ENCODE data around the gene SNX7. TPM values are rescaled to one million over a fixed set of nuclear protein-coding genes. Genes with fewer than 3 reads are reported as not detected.
A peak's percentile ranks its signal among the peaks of the same experiment; 100 is the strongest.

Gene SNX7
- total RNA-seq: 25.1 TPM

GRCh38 chr1:98661544-98662355 is at the start of gene SNX7:
SNX7 (plus strand) TSS chr1:98661721; CDS start chr1:98661732, 11 bp downstream.
- Histone ChIP-seq H3K9me3 (ENCODE audit: control insufficient read depth in 3 of 3, low read length in 3 of 3) (no peaks in the 10 kb centered on the region), H3K4me3 (ENCODE audit: low read length in 3 of 3) (peak within 1 kb of the TSS; percentile 71 to 91 (median 73)), H3K36me3 (ENCODE audit: control insufficient read depth in 3 of 3, insufficient read depth in 3 of 3, low read length in 3 of 3) (no peaks in the 10 kb centered on the region), H3K27ac (ENCODE audit: low read depth, low read length) (peak within 1 kb of the TSS; percentile 62), H3K9ac (ENCODE audit: low read depth in 1 of 3, low read length in 3 of 3) (peak within 1 kb of the TSS; percentile 71 to 75 (median 73)), H3K4me1 (ENCODE audit: control insufficient read depth in 3 of 3, insufficient read depth in 3 of 3, low read length in 3 of 3) (peaks cover 0 to 10% (median 2%) of the 10 kb centered on the region in 3 donors), H3K27me3 (ENCODE audit: control insufficient read depth in 3 of 3, insufficient read depth in 3 of 3, low read length in 3 of 3) (peaks cover 0 to 22% (median 4%) of the 10 kb centered on the region in 3 donors)

GRCh38 chr1:98637316-98637715 is 24.2 kb upstream of the SNX7 start:
- Histone ChIP-seq H3K27ac (ENCODE audit: low read depth, low read length) (no peak overlapping the region), H3K36me3 (ENCODE audit: control insufficient read depth in 3 of 3, insufficient read depth in 3 of 3, low read length in 3 of 3) (no peaks in the 10 kb centered on the region), H3K9me3 (ENCODE audit: control insufficient read depth in 3 of 3, low read length in 3 of 3) (no peaks in the 10 kb centered on the region), H3K4me1 (ENCODE audit: control insufficient read depth in 3 of 3, insufficient read depth in 3 of 3, low read length in 3 of 3) (no peaks in the 10 kb centered on the region), H3K9ac (ENCODE audit: low read depth in 1 of 3, low read length in 3 of 3) (no peak overlapping the region), H3K4me3 (ENCODE audit: low read length in 3 of 3) (no peak overlapping the region), H3K27me3 (ENCODE audit: control insufficient read depth in 3 of 3, insufficient read depth in 3 of 3, low read length in 3 of 3) (no peaks in the 10 kb centered on the region)

GRCh38 chr1:98638185-98638584 is 23.3 kb upstream of the SNX7 start:
- H3K4me1 ChIP-seq (ENCODE audit: control insufficient read depth in 3 of 3, insufficient read depth in 3 of 3, low read length in 3 of 3): no peaks in the 10 kb centered on the region
- no peak overlapping the region for H3K27ac ChIP-seq (ENCODE audit: low read depth, low read length)
- H3K9ac ChIP-seq (ENCODE audit: low read depth in 1 of 3, low read length in 3 of 3): no peak overlapping the region
- peaks cover 0 to 5% (median 4%) of the 10 kb centered on the region in 3 donors for H3K9me3 ChIP-seq (ENCODE audit: control insufficient read depth in 3 of 3, low read length in 3 of 3)
- no peaks in the 10 kb centered on the region for H3K36me3 ChIP-seq (ENCODE audit: control insufficient read depth in 3 of 3, insufficient read depth in 3 of 3, low read length in 3 of 3)
- no peaks in the 10 kb centered on the region for H3K27me3 ChIP-seq (ENCODE audit: control insufficient read depth in 3 of 3, insufficient read depth in 3 of 3, low read length in 3 of 3)
- no peak overlapping the region for H3K4me3 ChIP-seq (ENCODE audit: low read length in 3 of 3)

- no peaks in the 10 kb centered on the region for H3K36me3 ChIP-seq (ENCODE audit: control insufficient read depth in 3 of 3, insufficient read depth in 3 of 3, low read length in 3 of 3)
- no peaks in the 10 kb centered on the region for H3K4me1 ChIP-seq (ENCODE audit: control insufficient read depth in 3 of 3, insufficient read depth in 3 of 3, low read length in 3 of 3)
- H3K9ac ChIP-seq (ENCODE audit: low read depth in 1 of 3, low read length in 3 of 3): no peak overlapping the region
- no peaks in the 10 kb centered on the region for H3K27me3 ChIP-seq (ENCODE audit: control insufficient read depth in 3 of 3, insufficient read depth in 3 of 3, low read length in 3 of 3)
- H3K9me3 ChIP-seq (ENCODE audit: control insufficient read depth in 3 of 3, low read length in 3 of 3): peaks cover 0 to 10% (median 7%) of the 10 kb centered on the region in 3 donors
- H3K4me3 ChIP-seq (ENCODE audit: low read length in 3 of 3): no peak overlapping the region
- H3K27ac ChIP-seq (ENCODE audit: low read depth, low read length): no peak overlapping the region
Observed at GRCh38 chr1:98644510-98644909, 17.0 kb upstream of the SNX7 start.

GRCh38 chr1:98651116-98651632 is 10.3 kb upstream of the SNX7 start:
- no peaks in the 10 kb centered on the region for H3K36me3 ChIP-seq (ENCODE audit: control insufficient read depth in 3 of 3, insufficient read depth in 3 of 3, low read length in 3 of 3)
- H3K9ac ChIP-seq (ENCODE audit: low read depth in 1 of 3, low read length in 3 of 3): no peak overlapping the region
- H3K9me3 ChIP-seq (ENCODE audit: control insufficient read depth in 3 of 3, low read length in 3 of 3): peaks cover 3 to 8% (median 5%) of the 10 kb centered on the region in 3 donors
- no peaks in the 10 kb centered on the region for H3K27me3 ChIP-seq (ENCODE audit: control insufficient read depth in 3 of 3, insufficient read depth in 3 of 3, low read length in 3 of 3)
- H3K4me1 ChIP-seq (ENCODE audit: control insufficient read depth in 3 of 3, insufficient read depth in 3 of 3, low read length in 3 of 3): no peaks in the 10 kb centered on the region
- H3K4me3 ChIP-seq (ENCODE audit: low read length in 3 of 3): no peak overlapping the region
- no peak overlapping the region for H3K27ac ChIP-seq (ENCODE audit: low read depth, low read length)

- H3K4me1 ChIP-seq (ENCODE audit: control insufficient read depth in 3 of 3, insufficient read depth in 3 of 3, low read length in 3 of 3): no peaks in the 10 kb centered on the region
- no peak overlapping the region for H3K9ac ChIP-seq (ENCODE audit: low read depth in 1 of 3, low read length in 3 of 3)
- H3K36me3 ChIP-seq (ENCODE audit: control insufficient read depth in 3 of 3, insufficient read depth in 3 of 3, low read length in 3 of 3): no peaks in the 10 kb centered on the region
- H3K4me3 ChIP-seq (ENCODE audit: low read length in 3 of 3): no peak overlapping the region
- H3K9me3 ChIP-seq (ENCODE audit: control insufficient read depth in 3 of 3, low read length in 3 of 3): peaks cover 0 to 8% (median 0%) of the 10 kb centered on the region in 3 donors
- H3K27me3 ChIP-seq (ENCODE audit: control insufficient read depth in 3 of 3, insufficient read depth in 3 of 3, low read length in 3 of 3): no peaks in the 10 kb centered on the region
- H3K27ac ChIP-seq (ENCODE audit: low read depth, low read length): no peak overlapping the region
Observed at GRCh38 chr1:98653123-98653522, 8.4 kb upstream of the SNX7 start.

GRCh38 chr1:98659879-98660278 is 1.6 kb upstream of the SNX7 start:
- Histone ChIP-seq H3K4me3 (ENCODE audit: low read length in 3 of 3) (no peak overlapping the region), H3K9ac (ENCODE audit: low read depth in 1 of 3, low read length in 3 of 3) (no peak overlapping the region), H3K9me3 (ENCODE audit: control insufficient read depth in 3 of 3, low read length in 3 of 3) (no peaks in the 10 kb centered on the region), H3K27ac (ENCODE audit: low read depth, low read length) (no peak overlapping the region), H3K36me3 (ENCODE audit: control insufficient read depth in 3 of 3, insufficient read depth in 3 of 3, low read length in 3 of 3) (no peaks in the 10 kb centered on the region), H3K4me1 (ENCODE audit: control insufficient read depth in 3 of 3, insufficient read depth in 3 of 3, low read length in 3 of 3) (peaks cover 0 to 10% (median 2%) of the 10 kb centered on the region in 3 donors), H3K27me3 (ENCODE audit: control insufficient read depth in 3 of 3, insufficient read depth in 3 of 3, low read length in 3 of 3) (peaks cover 0 to 22% (median 4%) of the 10 kb centered on the region in 3 donors)

- H3K9me3 ChIP-seq (ENCODE audit: control insufficient read depth in 3 of 3, low read length in 3 of 3): no peaks in the 10 kb centered on the region
- H3K36me3 ChIP-seq (ENCODE audit: control insufficient read depth in 3 of 3, insufficient read depth in 3 of 3, low read length in 3 of 3): no peaks in the 10 kb centered on the region
- H3K4me3 ChIP-seq (ENCODE audit: low read length in 3 of 3): peak overlapping the region; percentile 68 to 76 (median 71)
- H3K27ac ChIP-seq (ENCODE audit: low read depth, low read length): peak overlapping the region; percentile 62
- H3K27me3 ChIP-seq (ENCODE audit: control insufficient read depth in 3 of 3, insufficient read depth in 3 of 3, low read length in 3 of 3): peaks cover 0 to 22% (median 4%) of the 10 kb centered on the region in 3 donors
- peak overlapping the region; percentile 25 to 73 (median 69) for H3K9ac ChIP-seq (ENCODE audit: low read depth in 1 of 3, low read length in 3 of 3)
- peaks cover 0 to 10% (median 2%) of the 10 kb centered on the region in 3 donors for H3K4me1 ChIP-seq (ENCODE audit: control insufficient read depth in 3 of 3, insufficient read depth in 3 of 3, low read length in 3 of 3)
Observed at GRCh38 chr1:98660940-98661543, 479 bp upstream of the SNX7 start.

GRCh38 chr1:98662356-98662670 is 792 bp downstream of the SNX7 start:
- Histone ChIP-seq H3K27me3 (ENCODE audit: control insufficient read depth in 3 of 3, insufficient read depth in 3 of 3, low read length in 3 of 3) (peaks cover 0 to 22% (median 4%) of the 10 kb centered on the region in 3 donors), H3K36me3 (ENCODE audit: control insufficient read depth in 3 of 3, insufficient read depth in 3 of 3, low read length in 3 of 3) (no peaks in the 10 kb centered on the region), H3K4me3 (ENCODE audit: low read length in 3 of 3) (peak overlapping the region; percentile 71 to 91 (median 73)), H3K4me1 (ENCODE audit: control insufficient read depth in 3 of 3, insufficient read depth in 3 of 3, low read length in 3 of 3) (peaks cover 0 to 10% (median 2%) of the 10 kb centered on the region in 3 donors), H3K9me3 (ENCODE audit: control insufficient read depth in 3 of 3, low read length in 3 of 3) (no peaks in the 10 kb centered on the region), H3K27ac (ENCODE audit: low read depth, low read length) (peak overlapping the region; percentile 62), H3K9ac (ENCODE audit: low read depth in 1 of 3, low read length in 3 of 3) (peak overlapping the region; percentile 71 to 75 (median 73))

- Histone ChIP-seq H3K9me3 (ENCODE audit: control insufficient read depth in 3 of 3, low read length in 3 of 3) (no peaks in the 10 kb centered on the region), H3K27me3 (ENCODE audit: control insufficient read depth in 3 of 3, insufficient read depth in 3 of 3, low read length in 3 of 3) (peaks cover 0 to 7% (median 2%) of the 10 kb centered on the region in 3 donors), H3K4me3 (ENCODE audit: low read length in 3 of 3) (no peak overlapping the region), H3K4me1 (ENCODE audit: control insufficient read depth in 3 of 3, insufficient read depth in 3 of 3, low read length in 3 of 3) (peaks cover 0 to 2% (median 0%) of the 10 kb centered on the region in 3 donors), H3K9ac (ENCODE audit: low read depth in 1 of 3, low read length in 3 of 3) (no peak overlapping the region), H3K27ac (ENCODE audit: low read depth, low read length) (peak overlapping the region; percentile 7), H3K36me3 (ENCODE audit: control insufficient read depth in 3 of 3, insufficient read depth in 3 of 3, low read length in 3 of 3) (no peaks in the 10 kb centered on the region)
Observed at GRCh38 chr1:98668733-98669132, 7.2 kb downstream of the SNX7 start.
